Ishikawa (cell line): ENCODE data around the gene PRDM2.

ENCODE experiments used
- EGR1 ChIP-seq: IDR thresholded peaks from 2 replicates; pipeline ENCODE4 v1.6.1; 2012
- EP300 ChIP-seq: IDR thresholded peaks from 2 replicates; pipeline ENCODE4 v1.6.1; 2012; ENCODE audit warnings: borderline replicate concordance
- TAF1 ChIP-seq: IDR thresholded peaks from 2 replicates; pipeline ENCODE4 v1.6.1; 2012; ENCODE audit warnings: low read depth, mild to moderate bottlenecking
- ZBTB7A ChIP-seq: IDR thresholded peaks from 2 replicates; pipeline ENCODE4 v1.6.1; 2012; ENCODE audit warnings: low read depth

DNA sequence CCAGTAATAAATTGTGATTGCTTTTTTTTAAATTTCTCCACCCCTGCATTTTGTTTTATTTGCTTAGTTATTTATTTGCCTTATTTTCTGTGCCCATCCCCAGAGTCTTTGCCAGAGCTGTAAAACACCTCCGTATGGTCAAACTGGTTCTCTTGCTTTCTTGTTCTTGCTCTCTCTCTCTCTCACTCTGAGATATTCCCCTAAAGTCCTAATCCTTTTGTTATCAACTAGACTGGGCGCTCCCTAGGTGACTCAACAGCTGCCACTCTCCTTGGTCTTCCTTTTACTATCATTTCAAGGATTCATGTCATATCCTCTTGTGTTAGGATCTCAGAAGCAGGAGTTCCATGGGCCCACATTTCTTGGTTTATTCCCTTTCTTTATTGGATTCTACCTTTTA, 160.0 kb downstream of the PRDM2 start:
- TF ChIP-seq EP300, result no peak
- no peak for TF ChIP-seq EGR1
- TF ChIP-seq TAF1, result no peak
- no peak for TF ChIP-seq ZBTB7A
